Nucleus accumbens (tissue), 56 donors: ENCODE results near the gene PRR5L.

Source experiments
- DNase-seq, 56 donors: peaks; one replicate each; lab custom pipeline; 2025; lab: John Stamatoyannopoulos, UW

PRR5L gene

DNA sequence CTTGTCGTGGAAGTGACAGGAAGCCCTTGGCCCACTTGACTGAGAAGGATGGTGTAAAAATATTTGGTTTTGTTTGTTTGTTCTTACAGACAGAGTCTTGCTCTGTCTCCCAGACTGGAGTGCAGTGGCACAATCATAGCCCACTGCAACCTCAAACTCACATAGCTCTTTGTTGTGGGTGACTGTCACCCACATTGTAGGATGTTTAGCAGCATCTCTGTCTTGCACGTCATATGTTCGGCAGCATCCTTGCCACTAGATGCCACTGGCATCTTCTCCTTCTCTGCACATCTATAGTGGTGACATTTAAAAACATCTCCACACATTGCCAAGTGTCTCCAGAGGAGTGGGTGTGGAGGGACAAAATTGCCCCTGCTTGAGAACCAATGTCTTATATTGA is 56.8 kb downstream of the PRR5L start:
- DNase-seq = no peak

DNA sequence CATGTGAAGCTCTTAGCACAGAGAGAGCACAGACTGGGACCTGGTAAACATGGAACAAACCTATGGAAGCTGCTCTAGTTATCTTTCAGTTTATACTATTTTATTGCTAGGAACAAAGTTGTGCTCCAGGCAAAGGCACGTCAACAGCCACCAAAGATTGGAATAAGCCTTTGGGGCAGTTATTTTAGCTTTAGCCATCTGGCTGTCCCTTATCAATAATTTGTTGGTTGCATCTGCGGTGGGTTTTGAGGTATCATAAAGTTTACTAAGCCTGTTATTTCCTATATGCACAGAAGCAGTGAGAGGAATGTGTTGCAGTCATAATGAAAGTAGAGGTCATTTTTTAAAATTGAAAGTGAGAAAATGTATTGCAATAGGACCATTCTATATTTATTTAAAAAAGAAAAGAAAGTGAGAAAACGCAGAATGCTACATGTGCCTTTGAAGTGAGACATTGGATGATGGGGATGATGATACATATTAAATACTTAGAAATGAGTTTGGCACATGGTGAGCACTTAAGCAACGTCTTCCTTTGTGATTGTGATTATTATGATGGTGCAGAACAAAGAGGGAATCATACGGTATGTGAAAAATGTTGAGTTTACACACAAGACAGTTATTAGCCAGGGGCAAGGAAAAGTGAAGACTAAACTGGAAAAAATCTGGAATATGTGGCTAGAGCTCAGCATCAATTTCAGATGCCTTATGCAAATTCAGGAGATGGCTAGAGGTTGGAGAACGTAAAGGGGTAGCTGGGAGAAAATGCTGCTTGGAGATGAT is 58.3 kb downstream of the PRR5L start:
- DNase-seq = no peak

DNA sequence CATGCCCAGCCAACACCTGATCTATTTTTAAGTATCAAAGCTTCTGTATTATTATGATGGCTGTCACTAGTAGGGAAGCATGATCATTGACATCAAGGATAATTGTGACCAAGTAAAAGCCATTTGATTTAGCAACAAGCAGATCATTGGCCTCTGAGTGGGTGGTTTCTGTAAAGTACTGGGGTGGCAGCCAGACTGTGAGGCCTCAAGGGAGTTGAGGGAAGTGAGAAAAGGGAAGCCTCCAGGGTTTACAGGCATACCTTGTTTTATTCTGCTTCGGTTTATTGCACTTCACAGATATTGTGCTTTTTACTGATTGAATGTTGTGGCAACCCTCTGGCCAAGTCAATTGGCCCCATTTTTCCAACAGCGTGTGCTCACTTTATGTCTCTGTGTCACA is 60.1 kb downstream of the PRR5L start:
- DNase-seq = peak in 1 of 56 donors; percentile 8

DNA sequence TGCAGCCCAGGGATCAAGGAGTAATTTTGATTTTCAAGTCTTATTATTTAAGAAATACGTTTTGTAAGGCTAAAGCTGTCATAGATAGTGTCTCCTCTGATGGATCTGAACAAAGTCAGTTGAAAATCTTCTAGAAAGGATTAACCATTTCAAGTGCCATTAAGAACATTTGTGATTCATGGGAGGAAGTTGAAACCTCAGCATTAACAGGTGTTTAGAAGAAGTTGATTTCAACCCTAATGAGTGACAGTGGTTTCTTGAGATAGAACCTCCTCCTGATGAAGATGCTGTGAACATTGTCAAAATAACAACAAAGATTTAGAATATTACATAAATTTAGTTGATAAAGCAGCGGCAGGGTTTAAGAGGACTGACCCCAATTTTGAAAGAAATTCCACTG is 61.7 kb downstream of the PRR5L start:
- DNase-seq = no peak

DNA sequence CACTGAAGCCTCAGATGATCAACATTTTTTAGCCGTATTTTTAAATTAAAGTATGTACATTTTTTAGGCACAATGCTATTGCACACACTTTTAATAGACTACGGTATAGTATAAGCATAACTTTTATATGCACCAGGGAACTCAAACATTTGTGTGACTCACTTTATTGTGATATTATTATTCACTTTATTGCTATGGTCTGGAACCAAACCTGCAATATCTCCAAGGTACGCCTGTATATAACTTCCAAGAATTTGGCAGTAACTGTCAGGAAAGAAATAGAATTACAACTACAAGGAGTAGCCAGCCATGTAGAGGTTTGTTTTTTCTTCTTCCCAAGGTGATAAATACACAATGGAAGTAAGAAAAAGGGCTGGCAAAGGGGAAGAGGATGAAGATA is 62.3 kb downstream of the PRR5L start:
- DNase-seq = no peak

DNA sequence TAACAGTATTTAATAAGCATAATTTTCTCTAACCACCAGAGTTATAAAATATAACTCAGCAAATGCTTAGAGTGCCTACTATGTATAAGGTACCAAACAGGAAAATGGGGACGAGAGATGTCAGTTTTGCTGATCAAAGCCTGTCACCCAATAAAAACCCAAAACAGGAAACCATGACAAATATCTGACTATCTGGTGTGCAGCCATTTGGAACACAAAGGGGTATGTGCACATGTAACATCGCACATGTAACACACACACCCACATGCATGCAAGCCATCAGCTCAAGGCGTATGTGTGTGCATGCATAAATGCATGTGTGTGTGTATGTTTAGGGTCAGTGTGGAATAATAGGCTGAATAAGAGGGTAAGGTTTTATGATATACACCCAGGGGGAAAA is 64.2 kb downstream of the PRR5L start:
- no peak for DNase-seq

DNA sequence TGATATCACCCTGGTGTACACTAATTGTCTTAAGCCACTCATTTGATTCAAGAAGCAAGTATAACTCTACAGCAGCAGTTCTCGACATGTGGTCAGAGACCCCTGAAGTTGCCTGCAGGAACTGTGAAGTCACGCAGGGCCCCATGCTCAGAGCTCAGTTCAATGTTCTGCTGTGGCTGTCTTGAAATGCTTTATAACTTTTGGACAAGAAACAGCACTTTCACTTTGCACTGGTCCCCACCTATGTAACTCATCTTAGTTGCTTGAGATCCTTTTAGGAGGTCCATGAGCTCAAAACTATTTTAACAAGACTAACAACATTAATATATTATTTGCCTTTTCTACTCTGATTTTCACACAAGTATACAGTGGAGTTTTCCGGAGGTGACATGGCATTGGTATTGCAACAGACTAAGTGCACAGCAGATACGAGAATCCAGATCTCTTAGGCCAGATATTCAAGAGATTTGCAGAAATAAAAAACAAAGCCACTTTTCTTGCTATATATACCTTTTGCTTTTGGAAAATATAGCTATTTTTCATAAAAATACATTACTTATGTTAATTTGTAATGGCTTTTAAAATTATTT is 64.8 kb downstream of the PRR5L start:
- DNase-seq = no peak

DNA sequence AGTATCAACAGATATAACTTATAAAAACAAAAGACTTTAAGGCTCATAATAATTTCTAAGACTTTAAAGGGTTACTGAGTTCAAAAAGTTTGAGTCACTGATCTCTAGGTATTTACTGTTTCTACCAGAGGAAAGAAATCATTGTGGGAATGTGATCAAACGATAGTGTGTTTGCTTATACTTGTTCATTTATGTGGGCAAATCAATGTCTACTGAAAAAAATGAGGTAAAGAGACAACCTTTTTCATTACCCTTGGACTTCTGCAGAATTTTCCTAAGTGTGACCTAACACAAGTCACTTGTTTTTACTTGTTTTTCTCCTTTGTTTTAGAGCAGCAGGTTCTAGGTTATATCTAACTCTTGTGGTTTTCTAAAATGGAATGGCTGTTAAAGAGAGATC is 65.4 kb downstream of the PRR5L start:
- no peak for DNase-seq

DNA sequence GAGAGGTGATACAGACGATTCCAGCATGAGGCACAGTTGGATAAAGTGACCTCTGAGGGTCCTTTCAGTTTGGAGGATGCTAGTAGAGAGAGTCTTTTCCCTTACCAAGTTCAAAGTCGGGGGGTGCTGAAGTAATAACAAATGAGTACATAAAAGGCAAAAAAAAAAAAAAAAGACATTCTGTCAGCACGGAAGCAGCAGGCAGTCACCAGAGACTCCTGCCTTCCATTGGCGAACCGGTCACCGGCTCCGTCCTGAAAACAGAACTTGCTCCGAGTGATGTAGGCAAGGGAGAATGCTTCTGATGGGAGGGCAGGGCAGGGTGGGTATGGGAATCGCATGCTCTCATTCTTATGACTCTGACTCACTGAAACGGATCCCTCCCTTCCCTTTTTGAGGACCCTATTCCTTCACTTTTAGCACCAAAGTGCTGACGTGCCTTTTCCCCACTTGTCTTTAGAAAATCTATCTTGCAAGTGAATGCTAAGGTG is 65.9 kb downstream of the PRR5L start:
- no peak for DNase-seq

DNA sequence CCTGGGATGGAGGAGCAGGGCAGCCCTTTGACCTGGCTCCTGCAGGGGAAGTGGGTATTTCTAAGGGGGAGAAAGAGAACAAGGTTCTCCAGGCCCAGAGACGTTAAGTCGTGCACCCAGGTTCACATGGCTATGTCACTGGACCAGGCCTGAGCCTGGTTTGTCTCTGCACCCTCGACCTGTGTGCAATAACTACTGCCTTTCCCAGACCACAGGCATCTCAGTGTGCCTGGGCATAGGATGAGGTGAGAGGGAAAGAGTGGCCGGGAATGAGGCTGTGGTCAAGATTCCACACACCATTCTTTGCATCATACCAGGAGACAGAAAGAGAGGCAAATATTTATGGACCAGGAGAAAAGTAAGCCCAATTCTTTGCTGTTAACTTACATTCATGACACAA is 66.8 kb downstream of the PRR5L start:
- DNase-seq = no peak

DNA sequence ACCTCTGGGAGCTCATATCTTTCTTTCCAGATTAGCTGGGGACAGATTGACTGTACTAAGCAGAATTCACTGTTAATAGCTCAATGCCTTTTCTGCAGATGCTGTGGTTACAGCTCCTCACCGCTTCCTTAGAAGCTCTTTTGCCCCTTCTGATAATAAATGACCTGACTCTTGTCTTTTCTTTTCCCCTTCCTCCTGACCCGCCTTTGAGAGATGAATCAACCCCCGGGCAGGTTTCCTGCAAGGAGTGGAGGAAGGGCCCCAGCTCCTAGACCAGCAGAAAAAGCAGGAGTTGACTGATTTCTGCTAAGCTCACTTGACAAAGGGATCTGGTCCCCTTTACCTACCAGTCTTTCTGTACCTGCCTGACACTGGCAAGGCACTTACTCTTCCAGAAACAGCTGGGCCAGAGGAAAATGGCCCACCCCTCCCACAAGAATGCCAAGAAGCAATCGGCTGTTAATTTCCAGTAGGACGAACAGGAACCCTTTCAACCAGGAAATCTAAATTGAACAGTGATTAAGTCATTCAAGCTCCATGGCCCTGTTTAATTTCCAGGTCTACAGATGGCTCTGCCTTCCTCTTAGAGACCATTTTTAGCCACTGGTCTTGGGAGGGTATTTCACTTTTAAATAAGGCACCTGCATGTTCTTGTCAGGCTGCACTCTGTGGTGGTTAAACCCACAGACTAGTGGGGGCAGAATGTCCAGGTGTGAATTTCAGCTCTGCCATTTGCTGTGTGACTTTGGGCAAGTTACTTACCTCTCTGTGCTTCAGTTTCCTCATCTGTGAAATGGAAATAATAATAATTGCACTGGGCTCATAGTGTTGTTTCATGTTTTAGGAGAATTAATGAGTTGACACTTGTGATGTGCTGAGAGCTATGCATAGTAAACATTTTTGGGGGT is 67.5 kb downstream of the PRR5L start:
- DNase-seq = no peak

DNA sequence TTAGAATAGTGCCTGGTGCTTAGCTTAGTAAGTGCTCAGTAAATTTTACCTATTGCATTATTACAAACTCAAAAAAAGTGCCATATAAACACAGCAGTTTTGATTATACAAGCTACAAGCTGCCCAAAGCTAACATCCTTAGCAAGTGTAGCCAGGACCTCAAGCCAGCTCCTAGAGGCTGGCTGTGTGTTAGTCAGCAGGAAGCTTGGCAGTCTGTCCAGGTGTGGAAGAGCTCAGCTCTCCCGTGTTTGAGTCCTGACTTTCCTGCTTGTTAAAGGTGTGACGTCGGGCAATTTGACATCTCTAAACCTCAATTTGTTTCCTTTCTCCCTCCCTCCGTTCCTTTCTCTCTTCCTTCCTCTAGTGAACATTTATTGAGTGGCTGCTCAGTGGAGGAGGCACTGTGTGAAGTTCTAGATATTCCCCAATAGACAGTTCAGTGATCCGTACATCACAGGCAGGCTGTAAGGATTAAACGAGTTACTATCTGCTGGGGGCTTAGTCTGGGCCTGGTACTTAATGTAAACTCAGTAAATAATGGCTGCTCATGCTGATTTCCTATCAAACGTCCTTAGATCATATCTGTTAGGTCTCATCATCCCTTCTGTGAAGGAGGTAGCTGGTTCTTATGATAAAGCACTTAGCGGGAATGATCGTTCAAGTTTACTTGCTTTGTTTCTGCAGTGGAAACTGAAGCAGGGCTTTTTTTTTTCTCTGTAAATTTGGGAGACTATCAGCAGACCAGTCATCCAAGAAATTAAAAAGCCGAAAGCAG is 68.7 kb downstream of the PRR5L start:
- DNase-seq = no peak

DNA sequence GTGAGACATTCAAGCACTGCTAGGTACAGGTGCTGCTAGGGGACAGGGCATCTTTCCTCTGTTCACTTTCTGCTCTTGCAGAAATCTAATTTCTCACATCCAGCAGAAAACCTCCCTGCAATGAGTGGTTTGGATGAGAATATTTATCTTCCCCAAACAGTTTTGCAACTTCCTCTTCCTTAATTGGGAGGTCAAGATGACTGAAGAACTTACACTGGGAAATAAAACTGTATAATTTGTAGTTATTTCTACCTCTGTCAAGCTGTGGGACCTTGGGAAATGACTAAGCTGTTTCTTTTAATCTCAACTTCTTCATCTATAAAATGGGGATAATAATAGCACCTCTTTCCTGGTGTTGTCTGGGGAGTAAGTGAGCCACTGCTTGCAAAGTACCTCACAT is 69.8 kb downstream of the PRR5L start:
- DNase-seq = no peak

DNA sequence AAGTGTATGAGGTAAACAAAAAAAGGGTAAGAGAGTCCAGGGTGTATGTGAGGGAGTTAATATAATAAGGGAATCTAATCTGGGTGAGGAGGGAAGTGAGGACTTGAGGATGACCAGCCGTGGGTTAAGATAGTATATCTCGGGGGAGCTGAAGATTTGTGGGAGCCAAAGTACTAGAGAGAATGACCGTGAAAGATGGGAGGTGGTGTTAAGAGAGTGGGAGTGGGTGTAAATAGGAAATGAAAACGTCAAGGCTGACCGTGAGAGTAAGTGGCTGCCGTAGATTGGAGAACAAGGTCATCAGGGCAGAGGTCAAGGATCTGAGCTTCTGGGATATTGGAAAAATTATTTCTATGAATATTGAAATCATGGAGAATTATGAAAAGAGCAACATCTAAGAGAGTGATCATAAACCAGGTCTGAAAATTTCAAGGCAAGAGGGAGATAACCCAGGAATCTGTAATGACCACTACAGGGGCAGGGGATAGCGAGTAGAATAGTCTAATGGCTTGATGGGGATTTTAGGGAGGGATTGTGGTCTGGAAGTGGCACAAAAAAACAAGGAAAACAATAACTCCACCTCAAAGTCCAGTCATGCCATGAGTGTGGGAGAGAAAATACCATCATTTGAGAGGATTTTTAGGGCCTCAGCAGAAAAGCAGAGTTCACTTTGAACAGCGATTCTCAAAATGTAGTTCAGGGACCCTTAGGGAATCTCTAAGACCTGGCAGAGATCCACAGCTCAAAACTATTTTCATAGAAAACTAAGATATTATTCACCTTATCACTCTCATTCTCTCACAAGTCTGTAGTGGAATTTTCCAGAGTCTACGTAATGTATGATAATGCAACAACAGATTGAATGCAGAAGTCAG is 72.0 kb downstream of the PRR5L start:
- no peak for DNase-seq

DNA sequence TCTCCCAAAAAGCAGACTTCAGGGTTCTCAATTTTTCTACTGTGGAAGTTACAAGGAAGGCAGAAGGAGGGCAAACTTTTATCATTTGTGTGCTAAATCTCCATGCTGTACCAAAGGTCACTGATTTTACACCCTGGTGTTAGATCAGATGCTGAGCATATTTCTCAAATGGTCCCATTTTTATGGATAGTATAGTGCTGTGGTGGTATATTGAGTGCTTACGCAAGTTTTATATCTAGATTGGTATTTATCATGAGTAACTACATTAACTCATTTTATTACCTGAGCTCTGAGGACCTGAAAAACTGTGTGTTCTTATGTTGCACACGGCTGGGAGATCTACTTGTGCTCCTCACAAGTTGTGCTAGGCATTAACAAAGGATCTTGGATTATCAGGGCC is 75.1 kb downstream of the PRR5L start:
- no peak for DNase-seq

DNA sequence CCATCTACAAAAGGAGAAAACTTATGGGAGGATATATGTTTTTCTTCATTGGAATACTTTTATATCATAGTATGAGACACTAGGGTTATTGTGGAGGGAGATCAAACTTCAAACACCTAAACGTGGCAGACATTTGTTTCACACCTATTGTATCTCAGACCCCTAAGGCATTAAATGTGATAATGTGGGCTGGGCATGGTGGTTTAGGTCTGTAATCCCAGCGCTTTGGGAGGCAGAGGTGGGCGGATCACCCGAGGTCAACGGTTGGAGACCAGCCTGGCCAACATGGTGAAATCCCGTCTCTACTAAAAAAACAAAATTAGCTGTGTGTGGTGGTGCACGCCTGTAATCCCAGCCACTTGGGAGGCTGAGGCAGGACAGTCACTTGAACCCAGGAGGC is 75.5 kb downstream of the PRR5L start:
- DNase-seq = no peak

DNA sequence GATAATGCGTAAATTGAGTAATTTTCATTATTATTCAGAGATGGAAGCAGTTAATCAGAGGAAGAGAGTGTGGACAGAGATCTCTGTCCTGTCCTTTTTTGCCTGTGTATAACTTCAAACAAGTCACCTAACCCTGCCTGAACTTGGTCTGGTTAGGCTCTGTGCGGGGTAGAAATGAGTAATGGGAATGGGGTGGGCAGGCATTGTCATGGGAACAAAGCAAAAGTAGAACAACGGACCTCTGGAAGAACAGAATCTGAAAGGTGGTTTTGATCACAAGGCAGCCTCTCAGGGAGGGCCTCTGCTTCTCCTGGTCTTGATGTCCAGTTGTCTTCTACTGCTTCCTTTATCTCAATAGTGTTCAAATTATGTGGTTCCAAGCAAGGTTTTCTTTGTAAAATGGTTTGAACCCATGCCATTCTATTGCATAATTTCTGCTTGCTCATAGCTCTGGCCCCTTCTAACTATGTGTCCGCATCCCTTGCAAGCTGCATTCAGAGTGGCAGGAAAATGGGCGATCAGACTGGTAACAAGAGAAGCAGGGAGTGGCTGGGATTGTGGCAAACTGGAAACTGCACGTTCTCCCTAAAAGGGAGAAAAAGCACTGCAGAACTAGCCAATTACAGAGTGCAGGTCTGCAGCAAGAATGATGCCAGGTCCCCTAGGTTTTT is 76.1 kb downstream of the PRR5L start:
- DNase-seq = no peak

DNA sequence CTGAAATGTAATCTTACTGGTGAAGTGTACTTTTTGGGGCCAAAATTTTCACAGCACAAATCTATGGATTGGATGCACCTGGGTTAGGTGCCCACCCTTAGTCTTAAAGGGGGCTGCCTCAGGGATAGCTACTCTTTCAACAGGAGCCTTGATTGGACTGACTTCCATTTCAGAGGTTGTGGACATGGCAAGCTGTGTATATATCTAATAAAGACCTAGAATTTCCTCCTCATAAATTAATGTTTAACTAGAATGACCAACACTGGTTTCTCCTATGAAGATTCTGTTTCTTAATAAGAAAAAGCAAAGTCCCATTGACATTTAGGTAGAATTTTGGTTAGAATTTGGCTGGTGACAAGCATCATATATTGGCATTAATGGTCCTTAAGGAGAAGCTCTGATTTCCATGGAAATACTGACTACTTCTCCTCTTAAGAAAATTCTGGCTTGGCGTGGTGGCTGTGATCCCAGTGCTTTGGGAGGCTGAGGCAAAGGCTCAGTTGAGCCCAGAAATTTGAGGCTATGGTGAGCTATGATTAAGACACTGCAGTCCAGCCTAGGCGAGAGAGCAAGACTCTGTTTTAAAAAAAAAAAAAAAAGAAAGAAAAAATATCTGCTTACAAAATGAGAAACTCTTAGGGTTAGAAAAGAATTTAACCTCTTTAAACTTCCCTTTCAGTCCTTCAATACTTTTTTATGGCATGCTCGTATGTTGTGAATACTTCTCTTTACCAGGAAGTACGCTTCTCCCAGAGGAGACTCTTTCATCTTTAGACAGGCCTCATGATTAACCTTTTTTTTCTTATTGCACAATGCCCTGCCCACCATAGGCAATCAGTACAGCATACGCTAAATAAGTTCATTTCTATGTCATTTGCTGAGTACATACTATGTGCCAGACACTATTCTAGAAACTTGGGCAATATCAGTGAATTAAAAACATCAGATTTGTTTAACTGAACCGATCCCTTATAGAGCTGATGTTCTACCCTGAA is 77.2 kb downstream of the PRR5L start:
- DNase-seq = no peak
